GM21786 (cell line): ENCODE data around the gene RBM33.

Experiments used
- ATAC-seq: cut with Tn5 transposase; IDR thresholded peaks from one replicate; pipeline ENCODE4 v1.9.1; 2021; ENCODE audit not compliant: unreplicated experiment

Gene RBM33

GRCh38 chr7:155763691-155764437, 119.4 kb downstream of the RBM33 start:
- ATAC-seq, result peak; percentile 56

- peak; percentile 39 for ATAC-seq
Measured at GRCh38 chr7:155764438-155764793, 120.0 kb downstream of the RBM33 start.

DNA sequence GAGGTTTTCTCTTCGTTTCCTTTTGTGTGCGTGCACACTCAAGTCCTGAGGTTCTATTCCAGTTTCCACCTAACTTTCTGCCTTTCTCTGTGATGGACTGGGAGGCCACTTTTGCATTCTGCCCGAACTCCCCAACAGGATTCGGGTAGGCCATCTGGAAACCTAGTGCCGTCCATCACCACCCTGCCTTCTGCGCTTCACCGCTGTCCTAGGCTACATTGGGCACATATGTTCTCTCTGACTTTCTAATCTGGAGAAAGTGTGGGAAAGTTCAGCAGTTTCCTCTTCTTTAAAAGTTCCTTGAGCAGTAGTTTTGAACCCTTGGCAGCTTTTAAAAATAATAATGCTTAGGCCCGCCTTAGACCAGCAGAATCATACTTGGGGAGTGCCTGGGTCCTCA, 121.0 kb downstream of the RBM33 start:
- no peak for ATAC-seq

GRCh38 chr7:155766386-155766785, 121.9 kb downstream of the RBM33 start:
- ATAC-seq, result no peak

DNA sequence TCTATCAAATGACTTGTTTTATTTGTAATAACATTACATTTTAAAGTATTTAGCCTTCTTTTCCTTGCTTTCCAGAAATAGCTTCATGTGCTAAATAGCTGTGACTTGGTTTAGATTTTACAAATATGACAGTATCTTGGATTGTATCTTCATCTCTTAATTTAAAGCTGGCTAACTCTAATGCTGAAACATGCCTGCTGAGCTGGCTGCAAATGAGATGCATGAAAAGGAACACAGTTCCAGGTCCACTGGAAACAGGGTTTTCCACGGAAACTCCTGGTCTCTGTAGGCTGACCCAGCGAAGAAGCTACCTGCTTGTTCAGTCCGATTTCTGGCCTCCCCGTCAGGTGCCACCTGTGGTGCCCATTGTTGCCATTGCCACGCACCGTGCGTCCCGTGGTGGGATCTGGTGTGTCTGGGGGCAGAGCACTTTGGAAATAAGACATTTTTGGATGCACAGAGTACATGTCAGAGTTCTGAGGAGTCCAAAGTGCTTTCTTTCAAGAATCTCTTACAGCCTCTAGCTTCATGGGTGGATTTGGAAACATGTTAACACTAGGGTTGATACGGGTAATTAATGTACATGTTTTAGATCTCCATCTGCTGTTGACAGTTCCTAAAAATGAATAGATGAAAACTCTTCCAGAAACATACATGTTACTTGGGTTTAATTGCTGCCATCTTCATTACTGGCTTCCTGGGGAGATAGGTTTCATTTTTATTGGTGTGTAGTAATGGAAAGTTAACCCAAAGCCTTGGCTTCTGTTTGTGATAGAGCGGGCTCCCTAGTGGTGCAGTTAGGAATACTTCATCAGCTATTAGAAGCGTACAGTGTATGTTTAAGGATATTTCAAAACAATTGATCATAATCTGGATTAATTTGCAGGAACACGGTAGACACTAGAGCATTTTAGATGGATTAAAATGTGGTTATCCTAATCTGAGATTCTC, 122.8 kb downstream of the RBM33 start:
- no peak for ATAC-seq

DNA sequence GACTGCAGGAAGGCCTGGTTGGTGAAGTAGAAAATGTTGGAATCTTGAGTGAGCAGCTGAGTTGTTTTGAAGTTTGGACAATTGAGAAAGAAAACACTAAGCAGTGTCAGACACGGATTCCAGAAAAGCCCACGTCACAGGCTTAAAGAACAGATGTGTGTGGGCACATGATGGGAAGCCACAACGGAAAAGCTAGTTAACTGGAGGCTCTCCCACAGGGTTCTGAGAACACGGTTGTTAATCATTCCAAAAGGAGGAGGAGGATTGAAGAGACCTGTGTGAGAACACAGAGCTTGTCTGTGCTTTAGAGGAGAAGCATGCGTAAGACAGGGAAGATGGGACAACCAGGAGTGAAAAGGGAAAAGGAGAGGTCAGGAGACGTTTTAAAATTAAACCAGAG, 125.2 kb downstream of the RBM33 start:
- no peak for ATAC-seq

DNA sequence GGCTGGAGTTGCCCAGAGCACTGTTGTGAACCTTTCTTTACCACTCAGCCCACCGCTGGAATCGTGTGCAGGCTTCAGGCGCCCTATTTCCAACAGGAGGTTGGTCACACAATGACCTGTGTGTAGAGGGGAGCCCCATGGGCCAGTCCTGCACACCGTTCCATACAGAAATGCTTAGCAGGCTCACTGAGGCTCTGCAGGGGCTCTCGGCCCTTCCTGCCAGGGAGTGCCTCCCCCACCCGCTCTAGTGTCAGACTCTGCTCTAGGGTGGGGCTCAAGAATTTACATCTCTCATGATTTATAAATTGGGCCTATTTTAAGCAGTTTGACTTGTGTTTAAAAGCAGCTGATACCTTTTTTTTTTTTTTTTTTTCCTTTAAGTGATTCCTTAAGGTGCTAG, 125.8 kb downstream of the RBM33 start:
- no peak for ATAC-seq

- no peak for ATAC-seq
Measured at GRCh38 chr7:155773531-155773930, 129.1 kb downstream of the RBM33 start.

DNA sequence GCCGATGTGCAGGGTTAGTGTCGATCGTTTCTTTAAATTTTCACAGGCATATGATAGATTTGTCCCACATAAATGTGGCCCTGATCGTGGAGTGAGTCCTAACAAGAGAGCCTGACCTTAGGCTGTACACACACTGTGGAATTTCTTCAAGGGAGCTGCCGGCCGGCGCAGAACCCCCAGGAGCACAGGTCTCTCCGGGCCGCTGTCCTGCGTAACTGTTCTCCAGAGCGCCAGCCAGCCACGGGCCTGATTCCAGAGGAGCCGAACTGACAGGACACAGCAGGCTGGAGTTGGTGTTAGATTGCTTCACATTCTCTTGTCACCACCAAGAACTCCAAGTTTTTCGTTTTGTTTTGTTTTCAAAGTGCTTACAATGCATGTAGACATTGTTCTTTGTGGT, 130.5 kb downstream of the RBM33 start:
- no peak for ATAC-seq

DNA sequence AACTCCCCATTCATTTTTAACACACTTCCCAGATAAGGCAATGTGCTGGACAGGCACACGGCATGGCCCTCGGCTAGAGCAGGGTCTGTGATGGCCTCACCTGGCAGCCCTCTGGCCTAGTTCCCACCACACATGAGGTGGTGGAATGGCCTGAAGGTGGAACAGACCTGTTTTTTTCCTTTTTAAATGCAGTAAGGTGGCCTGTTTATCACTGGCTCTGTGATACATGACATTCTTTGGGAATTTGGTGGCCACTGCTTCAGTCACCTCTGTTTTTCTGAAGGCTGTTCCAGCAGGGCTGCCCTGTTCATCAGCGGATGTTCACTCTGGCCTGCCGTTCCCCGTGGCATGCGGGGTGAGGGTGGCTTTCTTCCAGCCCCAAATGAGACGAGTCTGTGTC, 131.2 kb downstream of the RBM33 start:
- ATAC-seq, result no peak

DNA sequence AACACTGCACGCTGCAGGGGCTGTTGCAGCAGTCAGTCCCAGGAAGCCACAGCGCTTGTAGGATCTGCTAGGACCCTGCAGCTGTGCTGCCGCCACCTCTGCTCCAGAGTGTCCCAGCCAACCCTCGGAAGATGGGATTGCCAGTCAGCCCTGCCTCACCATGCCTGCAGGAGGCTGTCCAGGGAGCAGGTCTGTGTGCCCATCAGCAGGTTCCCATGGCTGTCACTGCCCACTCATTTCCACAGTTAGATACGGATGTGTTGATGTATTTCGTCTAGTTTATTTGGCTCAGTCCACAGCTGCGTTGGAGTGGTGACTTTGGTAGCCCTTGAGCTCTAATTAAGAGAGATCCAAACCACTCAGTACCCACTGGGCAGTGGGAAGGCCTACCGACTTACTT, 132.1 kb downstream of the RBM33 start:
- ATAC-seq, result no peak

- ATAC-seq, result no peak
Measured at GRCh38 chr7:155778349-155778748, 133.9 kb downstream of the RBM33 start.

GRCh38 chr7:155780884-155781283, 136.4 kb downstream of the RBM33 start:
- no peak for ATAC-seq

GRCh38 chr7:155781433-155781832, 137.0 kb downstream of the RBM33 start:
- no peak for ATAC-seq

GRCh38 chr7:155782466-155782865, 138.0 kb downstream of the RBM33 start:
- no peak for ATAC-seq

GRCh38 chr7:155785536-155785935, 141.1 kb downstream of the RBM33 start:
- no peak for ATAC-seq

DNA sequence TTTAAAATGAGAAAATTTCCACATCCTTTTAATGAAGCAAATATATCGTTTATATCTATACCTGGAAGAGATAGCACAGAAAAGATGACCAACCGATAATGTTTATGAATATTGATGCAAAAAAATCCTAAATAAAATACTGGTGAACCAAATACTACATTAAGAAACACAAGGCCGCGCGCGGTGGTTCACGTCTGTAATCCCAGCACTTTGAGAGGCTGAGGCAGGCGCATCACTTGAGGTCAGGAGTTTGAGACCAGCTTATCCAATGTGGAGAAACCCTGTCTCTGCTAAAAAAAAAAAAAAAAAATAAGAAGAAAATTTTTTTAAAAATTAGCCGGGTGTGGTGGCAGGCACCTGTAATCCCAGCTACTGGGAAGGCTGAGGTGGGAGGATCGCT, 142.0 kb downstream of the RBM33 start:
- ATAC-seq, result no peak

- no peak for ATAC-seq
Measured at GRCh38 chr7:155787171-155787851, 142.8 kb downstream of the RBM33 start.

- no peak for ATAC-seq
Measured at GRCh38 chr7:155788616-155789000, 144.1 kb downstream of the RBM33 start.

GRCh38 chr7:155789001-155789725, 144.7 kb downstream of the RBM33 start:
- no peak for ATAC-seq

GRCh38 chr7:155790666-155791065, 146.2 kb downstream of the RBM33 start:
- no peak for ATAC-seq
